Tibial nerve (tissue), 4 donors: Measurements from ENCODE around the gene TPM1. TPM values are rescaled to one million over a fixed set of nuclear protein-coding genes. Genes with fewer than 3 reads are reported as not detected.

ENCODE experiments used
- DNase-seq, 2 donors: peaks; one replicate each; pipeline ENCODE4 v3.0.0-alpha.2; 2019; ENCODE audit warnings: low spot score in 2 of 2
- H3K27ac ChIP-seq, 4 donors: fragments of 200-600 bp; sonication (generic) in 3 of 4; one replicate each; pipeline ENCODE4 v1.5.1; 2017 to 2019; ENCODE audit warnings: mild to moderate bottlenecking in 1 of 4
- H3K27me3 ChIP-seq, 2 donors: fragments of 200-600 bp; sonication (generic) in 1 of 2; one replicate each; pipeline versions ENCODE4 v1.5.1 to v1.6.0; 2017 to 2019
- H3K36me3 ChIP-seq, 3 donors: fragments of 200-600 bp; sonication (generic); one replicate each; pipeline ENCODE4 v1.5.1; 2018 to 2019
- H3K4me1 ChIP-seq, 4 donors: fragments of 200-600 bp; sonication (generic) in 3 of 4; one replicate each; pipeline ENCODE4 v1.5.1; 2017 to 2019
- H3K4me3 ChIP-seq, 4 donors: fragments of 200-600 bp; sonication (generic) in 3 of 4; one replicate each; pipeline ENCODE4 v1.5.1; 2017 to 2019; ENCODE audit warnings: mild to moderate bottlenecking in 1 of 4, moderate library complexity in 1 of 4
- H3K9me3 ChIP-seq, 4 donors: fragments of 200-600 bp; sonication (generic) in 3 of 4; one replicate each; pipeline ENCODE4 v1.5.1; 2017 to 2019
- EP300 ChIP-seq, 2 donors: sonication (generic); formaldehyde crosslinking; IDR thresholded peaks; one replicate each; pipeline ENCODE4 v1.6.1; 2017; ENCODE audit warnings: antibody characterized with exemption in 2 of 2, mild to moderate bottlenecking in 1 of 2
- POLR2A ChIP-seq, 2 donors: fragments of 450-650 bp; IDR thresholded peaks; one replicate each; pipeline ENCODE4 v1.6.1; 2017; ENCODE audit warnings: antibody characterized with exemption in 2 of 2, mild to moderate bottlenecking in 2 of 2, moderate library complexity in 2 of 2
- WGBS, 2 donors: methylation state at CpG; one replicate each; pipeline ENCODE4 v1.1.5; 2018; 5-methylcytosine and 5-hydroxymethylcytosine counted together
- total RNA-seq, 4 donors: library from RNA; depleted of rRNA; stranded (reverse); fragments of >200 nt; gene quantifications; one replicate each; pipeline ENCODE4 v1.1.0, GENCODE V29; 2016
- TF ChIP-seq, protein P1 (sequence below), 5 experiments: fragments of 200-600 bp in 3 of 5; fragments of 450-650 bp in 2 of 5; sonication (generic) in 3 of 5; IDR thresholded peaks; one replicate each; pipeline ENCODE4 v1.5.1; 2016 to 2019; ENCODE audit warnings: antibody characterized with exemption in 5 of 5, mild to moderate bottlenecking in 3 of 5, moderate library complexity in 2 of 5

Gene TPM1
- total RNA-seq, 4 donors from 2014 or later, result 311 to 468 (median 366) TPM

GRCh38 chr15:63110428-63111026 lies 68.0 kb downstream of the TPM1 start:
- H3K27me3 ChIP-seq, result no peaks in the 10 kb centered on the region
- 73 to 74% methylated on average over 3 of the region's 3 CpGs for WGBS, 2 donors
- H3K4me1 ChIP-seq, result peaks cover 0 to 21% (median 0%) of the 10 kb centered on the region in 4 donors
- H3K4me3 ChIP-seq, result no peak overlapping the region
- TF ChIP-seq POLR2A (IDR thresholded peaks at IDR 0.05) (no peak), EP300 (IDR thresholded peaks at IDR 0.05) (no peak)
- TF ChIP-seq, protein P1, sequence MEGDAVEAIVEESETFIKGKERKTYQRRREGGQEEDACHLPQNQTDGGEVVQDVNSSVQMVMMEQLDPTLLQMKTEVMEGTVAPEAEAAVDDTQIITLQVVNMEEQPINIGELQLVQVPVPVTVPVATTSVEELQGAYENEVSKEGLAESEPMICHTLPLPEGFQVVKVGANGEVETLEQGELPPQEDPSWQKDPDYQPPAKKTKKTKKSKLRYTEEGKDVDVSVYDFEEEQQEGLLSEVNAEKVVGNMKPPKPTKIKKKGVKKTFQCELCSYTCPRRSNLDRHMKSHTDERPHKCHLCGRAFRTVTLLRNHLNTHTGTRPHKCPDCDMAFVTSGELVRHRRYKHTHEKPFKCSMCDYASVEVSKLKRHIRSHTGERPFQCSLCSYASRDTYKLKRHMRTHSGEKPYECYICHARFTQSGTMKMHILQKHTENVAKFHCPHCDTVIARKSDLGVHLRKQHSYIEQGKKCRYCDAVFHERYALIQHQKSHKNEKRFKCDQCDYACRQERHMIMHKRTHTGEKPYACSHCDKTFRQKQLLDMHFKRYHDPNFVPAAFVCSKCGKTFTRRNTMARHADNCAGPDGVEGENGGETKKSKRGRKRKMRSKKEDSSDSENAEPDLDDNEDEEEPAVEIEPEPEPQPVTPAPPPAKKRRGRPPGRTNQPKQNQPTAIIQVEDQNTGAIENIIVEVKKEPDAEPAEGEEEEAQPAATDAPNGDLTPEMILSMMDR (IDR thresholded peaks at IDR 0.05), result no peak
- no peak for DNase-seq
- H3K36me3 ChIP-seq, result no peaks in the 10 kb centered on the region
- no peaks in the 10 kb centered on the region for H3K9me3 ChIP-seq
- H3K27ac ChIP-seq, result peak overlapping the region in 1 of 4 donors; percentile 39

DNA sequence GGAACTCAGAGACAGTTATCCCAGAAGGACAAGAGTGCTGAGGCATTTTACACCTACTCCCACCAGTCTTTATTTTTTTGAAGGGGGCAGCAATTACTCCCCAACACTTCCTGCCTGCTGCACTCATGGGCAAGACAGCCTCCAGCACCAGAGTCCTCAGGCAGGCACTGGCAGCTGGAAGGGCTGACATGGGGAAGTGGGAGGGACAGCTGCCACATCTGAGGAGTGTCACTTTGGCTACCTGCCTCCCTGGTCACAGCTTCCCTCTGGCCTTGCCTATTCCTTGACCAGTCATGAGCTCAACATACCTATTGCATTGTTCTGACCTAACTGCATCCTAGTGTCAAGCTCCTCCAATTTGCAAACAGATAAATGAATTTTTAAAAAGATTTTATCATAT lies 68.9 kb downstream of the TPM1 start:
- no peak overlapping the region for H3K27ac ChIP-seq
- no peaks in the 10 kb centered on the region for H3K27me3 ChIP-seq
- no peaks in the 10 kb centered on the region for H3K9me3 ChIP-seq
- TF ChIP-seq POLR2A (IDR thresholded peaks at IDR 0.05) (no peak), EP300 (IDR thresholded peaks at IDR 0.05) (no peak)
- TF ChIP-seq, protein P1 (IDR thresholded peaks at IDR 0.05), result no peak
- no peaks in the 10 kb centered on the region for H3K36me3 ChIP-seq
- DNase-seq, result no peak
- no peak overlapping the region for H3K4me3 ChIP-seq
- peaks cover 0 to 21% (median 0%) of the 10 kb centered on the region in 4 donors for H3K4me1 ChIP-seq

DNA sequence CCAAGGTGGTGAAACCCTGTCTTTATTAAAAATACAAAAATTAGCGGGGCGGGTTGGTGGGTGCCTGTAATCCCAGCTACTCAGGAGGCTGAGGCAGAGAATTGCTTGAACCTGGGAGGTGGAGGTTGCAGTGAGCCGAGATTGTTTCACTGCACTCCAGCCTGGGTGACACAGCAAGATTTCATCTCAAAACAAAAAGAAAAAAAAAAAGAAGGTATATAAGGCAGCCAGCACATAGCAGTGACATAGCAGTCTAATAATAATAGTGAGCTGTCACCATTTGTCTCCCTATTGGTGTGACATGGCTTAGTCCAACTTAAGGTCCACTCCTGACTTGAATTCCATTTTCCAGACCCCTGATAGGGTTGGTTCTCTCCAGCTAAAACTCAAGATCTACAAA lies 70.3 kb downstream of the TPM1 start:
- TF ChIP-seq, protein P1 (IDR thresholded peaks at IDR 0.05), result no peak
- TF ChIP-seq POLR2A (IDR thresholded peaks at IDR 0.05) (no peak), EP300 (IDR thresholded peaks at IDR 0.05) (no peak)
- no peaks in the 10 kb centered on the region for H3K36me3 ChIP-seq
- no peak overlapping the region for H3K4me3 ChIP-seq
- peaks cover 0 to 13% (median 0%) of the 10 kb centered on the region in 4 donors for H3K4me1 ChIP-seq
- no peak for DNase-seq
- H3K9me3 ChIP-seq, result no peaks in the 10 kb centered on the region
- no peak overlapping the region for H3K27ac ChIP-seq
- WGBS, 2 donors, result 90 to 92% methylated on average over 3 of the region's 3 CpGs
- no peaks in the 10 kb centered on the region for H3K27me3 ChIP-seq

DNA sequence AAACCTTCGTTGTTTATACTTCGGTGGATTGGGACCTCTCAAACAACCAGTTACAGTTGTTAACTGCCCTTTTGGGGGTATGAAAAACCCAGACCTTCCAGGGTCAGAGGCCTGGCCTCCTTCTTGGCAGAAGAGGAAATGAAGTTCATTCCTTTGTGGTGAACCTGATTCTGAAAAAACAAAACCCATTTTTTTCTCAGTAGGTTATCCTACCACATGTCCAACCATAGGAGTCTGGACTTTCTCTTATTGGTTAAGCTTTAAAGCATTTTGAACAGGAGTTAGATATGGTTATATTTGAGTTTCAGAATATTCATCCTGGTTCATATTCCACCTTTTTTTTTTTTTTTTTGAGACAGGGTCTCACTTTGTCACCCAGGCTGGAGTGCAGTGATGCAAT lies 71.9 kb downstream of the TPM1 start:
- TF ChIP-seq EP300 (IDR thresholded peaks at IDR 0.05) (no peak), POLR2A (IDR thresholded peaks at IDR 0.05) (no peak)
- TF ChIP-seq, protein P1 (IDR thresholded peaks at IDR 0.05), result no peak
- 27 to 30% methylated on average over 2 of the region's 2 CpGs for WGBS, 2 donors
- Histone ChIP-seq H3K27ac (no peak overlapping the region), H3K9me3 (peaks cover 0 to 4% (median 0%) of the 10 kb centered on the region in 4 donors), H3K4me1 (peaks cover 0 to 7% (median 0%) of the 10 kb centered on the region in 4 donors), H3K36me3 (no peaks in the 10 kb centered on the region), H3K27me3 (no peaks in the 10 kb centered on the region), H3K4me3 (no peak overlapping the region)
- no peak for DNase-seq

Other genes with a start within 250 kb of the TPM1 start
- 10 to 100 TPM in 3 of 4 donors, 1 to 10 TPM in 1; 9.0 to 18.4 (median 16.5) TPM for gene LACTB, start 79.1 kb downstream of the TPM1 start, total RNA-seq
- 10 to 100 TPM; 50.3 to 83.7 (median 71.7) TPM for gene RPS27L, start 114.7 kb downstream of the TPM1 start, total RNA-seq
- 10 to 100 TPM; 32.9 to 45.0 (median 42.5) TPM for gene RAB8B, start 146.9 kb downstream of the TPM1 start, total RNA-seq
- gene APH1B, start 234.9 kb downstream of the TPM1 start, total RNA-seq, result 10 to 100 TPM; 11.0 to 18.4 (median 16.1) TPM